Gastroesophageal sphincter (tissue), 3 donors: ENCODE data around the gene ZNF554.

Source experiments
- CTCF ChIP-seq, 4 experiments: fragments of 200-600 bp in 2 of 4; fragments of 450-650 bp in 2 of 4; sonication (generic) in 1 of 4; IDR thresholded peaks; one replicate each; pipeline ENCODE4 v1.5.1; 2017 to 2019; ENCODE audit warnings: antibody characterized with exemption in 4 of 4, mild to moderate bottlenecking in 2 of 4, moderate library complexity in 2 of 4
- EP300 ChIP-seq: sonication (generic); formaldehyde crosslinking; IDR thresholded peaks from one replicate; pipeline ENCODE4 v1.6.1; 2017; ENCODE audit warnings: antibody characterized with exemption, mild to moderate bottlenecking
- POLR2A ChIP-seq, 2 donors: fragments of 450-650 bp; IDR thresholded peaks; one replicate each; pipeline ENCODE4 v1.6.1; 2017; ENCODE audit warnings: antibody characterized with exemption in 2 of 2, mild to moderate bottlenecking in 2 of 2, moderate library complexity in 1 of 2
- POLR2AphosphoS5 ChIP-seq: sonication (generic); formaldehyde crosslinking; IDR thresholded peaks from one replicate; pipeline ENCODE4 v1.6.1; 2017; ENCODE audit warnings: antibody characterized with exemption

DNA sequence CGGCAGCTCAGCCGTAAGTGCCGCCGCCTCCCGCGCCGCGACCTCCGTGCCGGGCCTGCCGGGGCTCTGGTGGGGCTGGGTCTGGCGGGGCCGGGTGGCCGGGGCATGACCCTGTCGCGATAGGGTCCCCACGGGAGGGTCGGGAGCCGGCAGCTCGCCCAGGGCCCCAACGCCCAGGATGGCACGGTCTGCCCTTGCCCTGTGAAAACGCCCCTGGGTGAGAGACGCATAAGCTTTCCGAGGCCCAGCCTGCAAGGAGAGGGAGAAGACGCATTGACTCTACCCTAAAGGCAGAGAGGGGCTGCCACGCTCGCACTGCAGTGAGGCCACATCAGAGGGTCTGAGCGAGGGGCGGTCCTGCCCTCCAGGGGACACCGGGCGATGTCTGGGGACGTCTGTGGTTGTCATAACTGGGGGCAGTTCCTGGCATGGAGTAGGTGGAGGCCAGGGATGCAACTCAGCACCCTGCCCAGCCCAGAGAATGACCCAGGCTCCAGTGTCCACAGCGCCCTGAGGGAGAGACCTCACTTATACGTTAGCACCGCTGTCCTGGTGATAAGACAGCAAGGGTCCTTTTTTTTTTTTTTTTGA is 539 bp downstream of the ZNF554 start:
- no peak for TF ChIP-seq CTCF (IDR thresholded peaks at IDR 0.05)
- no peak for TF ChIP-seq POLR2A (IDR thresholded peaks at IDR 0.05)
- TF ChIP-seq POLR2AphosphoS5: no peak
- no peak for TF ChIP-seq EP300
